HG02852 (cell line): ENCODE results near the gene FBXO40.
A peak's percentile ranks its signal among the peaks of the same experiment; 100 is the strongest.
"Not testable (repeated sequence)": the region's sequence is repeated elsewhere in the genome, so short reads cannot be mapped to it uniquely, and the experiment has no call there.

Experiments
- ATAC-seq: cut with Tn5 transposase; IDR thresholded peaks from one replicate; pipeline ENCODE4 v1.9.1; 2021; ENCODE audit warnings: mild to moderate bottlenecking, moderate library complexity; ENCODE audit not compliant: unreplicated experiment

FBXO40 gene, protein sequence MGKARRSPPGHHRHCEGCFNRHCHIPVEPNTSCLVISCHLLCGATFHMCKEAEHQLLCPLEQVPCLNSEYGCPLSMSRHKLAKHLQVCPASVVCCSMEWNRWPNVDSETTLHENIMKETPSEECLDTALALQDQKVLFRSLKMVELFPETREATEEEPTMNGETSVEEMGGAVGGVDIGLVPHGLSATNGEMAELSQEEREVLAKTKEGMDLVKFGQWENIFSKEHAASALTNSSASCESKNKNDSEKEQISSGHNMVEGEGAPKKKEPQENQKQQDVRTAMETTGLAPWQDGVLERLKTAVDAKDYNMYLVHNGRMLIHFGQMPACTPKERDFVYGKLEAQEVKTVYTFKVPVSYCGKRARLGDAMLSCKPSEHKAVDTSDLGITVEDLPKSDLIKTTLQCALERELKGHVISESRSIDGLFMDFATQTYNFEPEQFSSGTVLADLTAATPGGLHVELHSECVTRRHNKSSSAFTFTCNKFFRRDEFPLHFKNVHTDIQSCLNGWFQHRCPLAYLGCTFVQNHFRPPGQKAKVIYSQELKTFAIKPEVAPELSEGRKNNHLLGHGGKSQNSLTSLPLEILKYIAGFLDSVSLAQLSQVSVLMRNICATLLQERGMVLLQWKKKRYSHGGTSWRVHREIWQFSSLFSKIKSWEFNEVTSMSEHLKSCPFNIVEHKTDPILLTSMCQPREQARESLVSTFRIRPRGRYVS

GRCh38 chr3:121592856-121593702 is at the start of gene FBXO40:
TSS of gene FBXO40 (plus strand) at chr3:121593379. CDS start at chr3:121620576, 27,197 bp downstream.
- peak; percentile 70 for ATAC-seq

GRCh38 chr3:121545049-121545573 is 48.1 kb upstream of the FBXO40 start:
- ATAC-seq = no peak

GRCh38 chr3:121545574-121546455 is 47.4 kb upstream of the FBXO40 start, which contains the start of gene POLQ:
TSS of gene POLQ (minus strand) at chr3:121545988. CDS start at chr3:121545877, 111 bp downstream.
- ATAC-seq = peak; percentile 79

DNA sequence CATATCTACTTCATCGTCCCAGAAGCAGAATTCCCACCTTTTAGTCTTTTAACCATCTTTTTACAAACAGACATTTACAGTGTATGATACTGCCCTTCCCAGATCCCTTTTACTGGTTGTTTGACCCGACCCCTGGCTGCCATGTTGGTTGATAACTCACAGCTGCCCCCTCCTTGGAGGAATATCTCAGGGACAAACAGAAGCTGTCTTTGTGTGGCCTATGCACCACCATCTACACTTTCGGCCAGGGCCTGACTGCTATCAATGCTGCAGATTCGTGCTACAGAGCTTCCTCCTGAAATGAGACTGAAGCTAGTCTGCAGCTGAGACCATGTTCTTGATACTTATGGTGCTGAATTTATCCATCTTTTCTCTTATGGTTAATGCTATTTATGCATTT is 40.8 kb upstream of the FBXO40 start:
- ATAC-seq = no peak

DNA sequence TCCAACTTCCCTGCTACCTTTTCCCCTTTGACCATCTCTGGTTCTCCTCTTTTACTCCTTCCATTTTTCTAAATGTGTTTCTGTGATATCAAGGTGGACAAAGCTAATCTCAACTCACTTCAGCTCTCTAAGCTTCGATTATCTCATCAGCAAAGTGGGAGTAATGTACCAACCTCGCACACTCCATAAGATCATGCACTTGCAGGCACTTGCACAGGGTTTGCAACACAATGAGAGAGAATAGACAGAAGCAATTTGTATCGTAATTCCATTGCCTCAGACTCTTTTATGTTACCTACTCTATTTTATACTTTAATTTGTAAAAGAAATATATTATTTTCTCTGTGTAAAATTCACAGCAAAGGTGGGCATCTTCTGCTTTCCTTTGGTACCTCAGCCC is 40.4 kb upstream of the FBXO40 start:
- no peak for ATAC-seq

DNA sequence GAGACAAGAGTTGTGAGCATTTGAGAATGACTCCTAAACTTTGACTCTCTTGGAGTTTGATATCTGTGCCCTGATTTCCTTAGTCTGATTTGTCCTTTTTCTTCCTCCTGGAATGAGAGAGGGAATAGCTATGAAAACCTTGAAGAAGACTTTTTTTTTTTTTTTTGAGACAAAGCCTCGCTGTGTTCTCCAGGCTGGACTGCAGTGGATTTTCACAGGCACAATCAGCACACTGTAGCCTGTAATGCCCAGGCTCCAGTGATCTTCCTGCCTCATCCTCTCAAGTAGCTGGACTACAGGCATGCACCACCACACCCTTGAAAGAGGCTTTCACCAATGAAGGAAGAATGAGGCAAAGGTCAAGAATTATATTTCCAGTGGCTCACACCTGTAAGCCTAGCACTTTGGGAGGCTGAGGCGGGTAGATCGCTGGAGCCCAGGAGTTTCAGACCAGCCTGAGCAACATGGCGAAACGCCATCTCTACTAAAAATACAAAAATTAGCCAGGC is 35.7 kb upstream of the FBXO40 start:
- no peak for ATAC-seq

DNA sequence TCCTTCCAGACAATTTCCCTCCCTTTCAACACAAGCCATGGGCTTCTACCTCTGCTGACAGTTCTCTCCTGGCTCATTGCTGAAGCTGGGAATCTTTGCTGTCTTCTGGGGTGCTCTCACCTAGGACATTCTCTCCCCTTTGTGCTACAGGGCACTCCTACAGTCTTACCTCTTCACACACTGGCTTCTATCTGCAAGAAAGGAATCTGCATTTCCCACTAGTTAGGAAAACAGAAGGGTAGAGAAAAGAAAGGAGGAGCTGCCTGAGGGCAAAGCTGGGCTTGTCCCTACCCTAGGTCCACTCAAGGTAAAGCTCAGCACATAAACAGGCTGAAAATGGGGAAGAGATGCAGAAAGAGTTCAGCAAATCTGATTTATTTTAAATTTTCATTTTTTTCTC is 31.0 kb upstream of the FBXO40 start:
- no peak for ATAC-seq

DNA sequence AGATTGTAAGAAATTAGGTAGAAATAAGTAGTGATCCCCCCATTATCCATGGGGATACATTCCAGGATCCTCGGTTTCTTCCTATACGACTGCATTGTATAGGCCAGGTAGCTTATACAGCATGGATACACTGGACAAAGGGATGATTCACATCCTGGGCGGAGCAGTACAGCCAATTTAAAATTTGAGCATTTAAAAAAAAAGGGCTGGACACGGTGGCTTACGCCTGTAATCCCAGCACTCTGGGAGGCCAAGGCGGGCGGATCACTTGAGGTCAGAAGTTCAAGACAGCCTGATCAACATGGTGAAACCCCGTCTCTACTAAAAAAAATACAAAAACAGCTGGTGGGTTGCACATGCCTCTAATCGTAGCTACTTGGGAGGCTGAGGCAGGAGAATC is 26.4 kb upstream of the FBXO40 start:
- ATAC-seq = no peak

GRCh38 chr3:121567649-121568048 is 25.5 kb upstream of the FBXO40 start, which contains the start of gene ARGFX:
TSS of gene ARGFX (plus strand) at chr3:121567949. CDS start at chr3:121570714, 2,765 bp downstream.
- ATAC-seq = no peak

GRCh38 chr3:121574449-121574848 is 18.7 kb upstream of the FBXO40 start:
- ATAC-seq = no peak

- ATAC-seq = no peak
Measured at GRCh38 chr3:121581691-121582090, 11.5 kb upstream of the FBXO40 start.

- no peak for ATAC-seq
Measured at GRCh38 chr3:121584418-121584817, 8.8 kb upstream of the FBXO40 start.

DNA sequence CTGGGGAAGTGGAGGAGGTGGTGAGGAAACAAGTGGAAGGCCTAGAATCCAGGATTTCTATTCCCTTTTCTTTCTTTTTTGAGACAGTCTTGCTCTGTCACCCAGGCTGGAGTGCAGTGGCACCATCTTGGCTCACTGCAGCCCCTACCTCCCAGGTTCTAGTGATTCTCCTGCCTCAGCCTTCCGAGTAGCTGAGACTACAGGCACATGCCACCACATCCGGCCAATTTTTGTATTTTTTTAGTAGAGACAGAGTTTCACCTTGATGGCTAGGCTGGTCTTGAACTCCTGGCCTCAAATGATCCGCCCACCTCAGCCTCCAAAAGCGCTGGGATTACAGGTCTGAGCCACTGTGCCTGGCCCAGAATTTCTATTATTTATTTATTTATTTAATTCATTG is 627 bp downstream of the FBXO40 start:
- ATAC-seq = not testable (repeated sequence)

- ATAC-seq = no peak
Measured at GRCh38 chr3:121594850-121595249, 1.7 kb downstream of the FBXO40 start.

GRCh38 chr3:121595765-121596406 is 2.7 kb downstream of the FBXO40 start:
- ATAC-seq = no peak

- no peak for ATAC-seq
Measured at GRCh38 chr3:121598564-121598963, 5.4 kb downstream of the FBXO40 start.

DNA sequence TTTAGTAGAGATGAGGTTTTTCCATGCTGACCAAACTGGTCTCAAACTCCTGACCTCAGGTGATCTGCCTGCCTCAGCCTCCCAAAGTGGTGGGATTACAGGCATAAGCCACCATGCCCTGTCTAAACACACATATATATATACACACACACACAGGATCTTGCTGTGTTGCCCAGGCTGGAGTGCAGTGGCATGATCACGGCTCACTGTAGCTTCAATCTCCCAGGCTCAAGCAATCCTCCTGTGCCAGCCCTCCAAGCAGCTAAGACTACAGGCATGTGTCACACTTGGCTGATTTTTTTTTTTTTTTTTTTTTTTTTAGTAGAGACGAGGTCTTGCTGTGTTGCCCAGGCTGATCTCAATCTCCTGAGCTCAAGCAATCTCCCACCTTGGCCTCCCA is 6.7 kb downstream of the FBXO40 start:
- ATAC-seq = not testable (repeated sequence)

DNA sequence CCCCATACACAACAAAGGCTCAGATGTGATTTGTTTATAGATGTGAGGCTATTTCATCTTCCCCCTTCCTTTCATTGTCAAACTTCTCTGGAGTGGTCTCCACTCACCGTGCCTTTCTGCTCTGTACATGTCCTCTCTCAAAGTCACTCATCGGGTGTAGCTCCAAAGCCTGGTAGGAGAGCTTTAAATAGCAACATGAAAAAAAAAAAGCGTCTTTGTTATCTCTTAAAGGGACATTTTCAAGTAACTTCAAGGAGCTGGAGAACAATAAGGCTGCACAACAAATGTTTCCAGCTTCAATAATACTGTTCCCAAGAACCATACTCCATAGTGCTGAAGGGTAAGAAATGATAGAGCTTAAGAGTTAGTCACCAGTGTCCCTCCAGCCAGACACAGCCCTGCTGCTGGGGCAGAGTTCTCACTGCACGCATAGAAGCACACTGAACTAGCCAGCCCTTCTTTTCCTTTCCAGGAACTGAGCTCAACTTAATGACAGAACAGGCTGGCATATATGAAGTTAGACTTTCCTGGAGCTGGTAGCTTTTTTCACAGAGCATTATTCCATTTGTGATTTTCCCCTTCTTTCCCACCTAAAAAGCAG is 8.1 kb downstream of the FBXO40 start:
- ATAC-seq = no peak

DNA sequence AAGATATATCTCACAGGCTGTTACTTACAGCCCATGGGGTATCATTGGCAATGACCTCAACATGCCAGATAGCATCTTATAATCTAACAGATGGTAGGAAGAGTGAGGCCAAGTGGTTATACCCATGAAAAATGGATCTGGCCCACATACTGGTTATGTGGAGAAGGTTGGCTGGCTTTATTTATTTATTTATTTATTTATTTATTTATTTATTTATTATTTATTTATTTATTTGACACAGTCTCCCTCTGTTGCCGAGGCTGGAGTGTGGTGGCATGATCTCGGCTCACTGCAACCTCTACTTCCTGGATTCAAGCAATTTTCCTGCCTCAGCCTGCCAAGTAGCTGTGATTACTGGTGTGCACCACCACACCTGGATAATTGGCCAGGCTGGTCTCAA is 11.6 kb downstream of the FBXO40 start:
- ATAC-seq = no peak
